Common myeloid progenitor, CD34-positive (primary cell): ENCODE measurements around the gene MREG.

ENCODE experiments used
- CTCF ChIA-PET: fragments of 350-600 bp; sonication (Branson Sonifier 250); formaldehyde crosslinking; loops from one replicate; lab custom pipeline; 2021; ENCODE audit warnings: antibody characterized with exemption; lab: Charles Lee
- POLR2A ChIA-PET: fragments of 350-600 bp; sonication (Branson Sonifier 250); formaldehyde crosslinking; loops from one replicate; lab custom pipeline; 2021; ENCODE audit warnings: antibody characterized with exemption; lab: Charles Lee
- DNase-seq, 3 donors: peaks; one replicate each; pipeline versions ENCODE4 v3.0.0 to v3.0.0-alpha.2; 2013
- H3K27ac ChIP-seq, 2 experiments: 1 replicate in 1 of 2; 2 replicates in 1 of 2; pipeline ENCODE4 v1.7.0; 2013; ENCODE audit warnings: inconsistent platforms in 2 of 2, low read length in 2 of 2, mild to moderate bottlenecking in 2 of 2, low read depth in 1 of 2, moderate library complexity in 1 of 2; ENCODE audit not compliant: severe bottlenecking in 2 of 2, insufficient read depth in 1 of 2, poor library complexity in 1 of 2
- H3K27me3 ChIP-seq, 5 experiments: replicated peaks in 2 of 5; 1 replicate in 3 of 5; 2 replicates in 2 of 5; pipeline versions ENCODE4 v1.6.1 to v1.7.0; 2013; ENCODE audit warnings: low read length in 4 of 5, mild to moderate bottlenecking in 2 of 5, moderate library complexity in 2 of 5, inconsistent platforms in 1 of 5; ENCODE audit not compliant: insufficient read depth in 5 of 5, control insufficient read depth in 4 of 5
- H3K36me3 ChIP-seq, 4 experiments: 1 replicate in 2 of 4; 2 replicates in 2 of 4; pipeline versions ENCODE4 v1.6.1 to v1.7.0; 2013; ENCODE audit warnings: low read length in 3 of 4, control low read depth in 1 of 4, mild to moderate bottlenecking in 1 of 4; ENCODE audit not compliant: control insufficient read depth in 4 of 4, insufficient read depth in 4 of 4
- H3K4me1 ChIP-seq, 4 experiments: 1 replicate in 3 of 4; 2 replicates in 1 of 4; pipeline versions ENCODE4 v1.6.1 to v1.7.1; 2013; ENCODE audit warnings: low read length in 3 of 4, mild to moderate bottlenecking in 3 of 4, control low read depth in 1 of 4, inconsistent platforms in 1 of 4, moderate library complexity in 1 of 4; ENCODE audit not compliant: control insufficient read depth in 4 of 4, insufficient read depth in 4 of 4; ENCODE audit errors: control extremely low read depth in 1 of 4
- H3K4me3 ChIP-seq, 7 experiments: 1 replicate in 4 of 7; 2 replicates in 3 of 7; pipeline versions ENCODE4 v1.5.1 to v1.7.0; 2013; ENCODE audit warnings: mild to moderate bottlenecking in 7 of 7, low read length in 6 of 7, moderate library complexity in 6 of 7, inconsistent platforms in 2 of 7, low read depth in 2 of 7, control low read depth in 1 of 7; ENCODE audit not compliant: insufficient read depth in 4 of 7, control insufficient read depth in 1 of 7; ENCODE audit errors: extremely low read depth in 1 of 7
- H3K9me3 ChIP-seq, 5 experiments: 1 replicate in 4 of 5; 2 replicates in 1 of 5; pipeline versions ENCODE4 v1.6.1 to v1.7.1; 2013; ENCODE audit warnings: low read length in 4 of 5, mild to moderate bottlenecking in 2 of 5, inconsistent platforms in 1 of 5, low read depth in 1 of 5, moderate library complexity in 1 of 5; ENCODE audit not compliant: control insufficient read depth in 4 of 5, insufficient read depth in 2 of 5; ENCODE audit errors: control extremely low read depth in 1 of 5
- WGBS: methylation state at CpG from one replicate; pipeline ENCODE4 v1.1.5; 2013; ENCODE audit not compliant: insufficient coverage; 5-methylcytosine and 5-hydroxymethylcytosine counted together

MREG gene

DNA sequence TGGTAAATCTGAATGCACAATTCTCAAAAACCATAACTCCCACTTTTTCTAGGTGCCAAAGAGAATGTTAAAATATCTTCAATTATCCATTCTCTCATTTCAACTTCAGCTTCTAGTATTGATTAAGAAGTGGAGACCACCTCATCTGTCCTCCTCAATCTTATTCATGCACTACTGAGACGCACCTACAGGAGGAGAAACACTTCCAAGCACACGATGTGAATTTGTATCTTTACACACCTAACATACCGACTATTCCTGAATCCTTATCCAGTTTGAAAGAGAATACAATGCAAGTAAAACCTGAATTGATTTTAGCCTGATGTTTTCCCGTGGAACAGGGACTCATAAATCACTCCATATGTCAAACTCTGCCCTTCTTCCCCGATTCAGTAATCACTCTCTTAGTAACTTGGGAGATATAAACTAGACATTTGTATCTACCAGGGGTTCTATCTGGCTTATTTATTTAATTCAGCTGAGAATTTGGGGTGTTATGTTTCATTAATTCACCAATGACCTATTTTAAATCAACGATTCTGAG, 101.0 kb downstream of the MREG start:
- peaks cover 0 to 5% (median 0%) of the 10 kb centered on the region in 5 experiments for H3K9me3 ChIP-seq
- peaks cover 0 to 19% (median 13%) of the 10 kb centered on the region in 4 experiments for H3K4me1 ChIP-seq
- POLR2A ChIA-PET: no interaction called here
- no peaks in the 10 kb centered on the region for H3K36me3 ChIP-seq
- 95% methylated on average over 3 of the region's 6 CpGs for WGBS
- H3K4me3 ChIP-seq: no peak overlapping the region
- CTCF ChIA-PET: interaction anchor here (1.4 kb wide), 1 partner anchor 14 kb away, joined by 5 read pairs; no protein-coding TSS in a partner anchor
- DNase-seq: no peak
- H3K27ac ChIP-seq: no peak overlapping the region
- no peaks in the 10 kb centered on the region for H3K27me3 ChIP-seq

DNA sequence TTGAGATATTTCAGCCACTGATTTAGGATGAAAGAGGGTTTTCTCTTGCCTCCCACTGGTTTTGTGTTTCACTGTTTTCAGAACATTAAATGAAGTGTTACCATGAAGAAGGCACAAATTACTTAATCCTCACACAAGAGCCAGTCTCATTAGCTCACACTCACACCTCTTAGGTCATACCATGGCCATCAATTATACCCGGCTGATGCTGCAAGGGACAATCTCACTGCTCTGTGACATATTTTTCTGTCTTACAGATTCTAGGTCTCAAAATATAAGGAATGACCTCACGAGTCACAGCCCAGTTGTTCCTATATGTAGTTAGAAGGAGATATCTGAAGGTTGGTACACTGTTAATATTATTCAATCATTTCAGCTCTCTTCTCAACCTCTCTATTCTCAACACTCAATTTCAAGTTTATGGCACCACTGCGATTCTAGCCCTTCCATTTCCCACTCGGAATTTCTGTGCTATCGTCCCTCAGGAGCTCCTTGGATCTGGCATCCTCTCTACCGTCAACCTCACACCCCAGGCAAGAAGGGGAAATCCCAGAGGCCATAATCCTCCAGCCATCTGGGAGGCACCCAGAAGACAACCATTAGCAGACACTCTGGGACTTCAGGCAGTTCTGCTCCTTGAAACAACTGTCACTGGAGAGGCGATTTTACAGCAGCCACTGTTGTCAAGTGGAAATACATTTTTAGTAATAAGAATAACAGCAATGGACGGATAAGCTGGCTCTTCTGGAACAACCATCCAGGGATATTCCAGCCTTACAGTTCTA, 101.9 kb downstream of the MREG start:
- CTCF ChIA-PET: interaction anchor here (1.4 kb wide), 1 partner anchor 13 kb away, joined by 5 read pairs; no protein-coding TSS in a partner anchor
- H3K36me3 ChIP-seq: no peaks in the 10 kb centered on the region

DNA sequence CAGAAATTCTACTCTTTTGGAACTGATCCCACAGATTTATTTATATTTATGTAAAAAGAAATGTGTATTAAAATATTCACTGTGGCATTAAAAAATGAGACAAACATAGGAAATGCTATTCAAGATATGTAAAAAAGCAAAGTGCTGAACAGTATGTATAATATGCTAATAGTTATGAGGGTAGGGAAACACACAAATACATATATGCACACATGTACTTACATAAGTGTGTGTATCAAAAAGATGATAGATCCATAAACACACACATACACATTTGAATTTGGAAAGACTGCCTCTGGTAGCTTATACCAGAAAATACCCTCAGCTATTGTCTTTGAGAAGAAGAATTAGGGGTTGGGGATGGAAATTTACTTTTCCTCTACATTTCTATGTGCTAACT, 103.2 kb downstream of the MREG start:
- no peak for DNase-seq
- peaks cover 0 to 5% (median 0%) of the 10 kb centered on the region in 5 experiments for H3K9me3 ChIP-seq
- H3K36me3 ChIP-seq: no peaks in the 10 kb centered on the region
- H3K27ac ChIP-seq: no peak overlapping the region
- ChIA-PET POLR2A (no interaction called here), CTCF (no interaction called here)
- no peaks in the 10 kb centered on the region for H3K27me3 ChIP-seq
- H3K4me3 ChIP-seq: no peak overlapping the region
- H3K4me1 ChIP-seq: peaks cover 0 to 1% (median under 1%) of the 10 kb centered on the region in 4 experiments

More for the DNA sequence above, 101.9 kb downstream of the MREG start:
- 100% methylated on average over 5 of the region's 8 CpGs for WGBS
- Histone ChIP-seq H3K9me3 (peaks cover 0 to 5% (median 0%) of the 10 kb centered on the region in 5 experiments), H3K27me3 (no peaks in the 10 kb centered on the region), H3K4me3 (no peak overlapping the region), H3K4me1 (peaks cover 0 to 13% (median 10%) of the 10 kb centered on the region in 4 experiments), H3K27ac (no peak overlapping the region)
- DNase-seq: no peak
- POLR2A ChIA-PET: no interaction called here

DNA sequence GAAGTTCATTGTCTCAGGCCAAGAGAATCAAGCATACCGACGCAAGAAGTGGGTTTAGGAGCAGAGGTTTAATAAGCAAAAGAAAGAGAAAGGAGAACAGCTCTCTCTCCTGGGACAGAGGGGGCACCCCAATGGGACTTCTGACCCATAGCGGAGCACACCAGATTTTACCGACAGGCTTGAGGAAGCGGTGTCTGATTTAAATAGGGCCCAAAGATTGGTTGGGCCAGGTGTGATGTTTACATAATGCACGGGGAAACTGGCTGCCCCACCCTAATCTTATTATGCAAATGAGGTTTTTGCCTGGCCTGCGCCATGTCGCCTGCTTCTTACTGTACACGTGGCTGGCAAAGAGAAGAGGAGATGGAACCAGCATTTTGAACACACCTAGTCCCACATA, 106.2 kb downstream of the MREG start:
- DNase-seq: no peak
- POLR2A ChIA-PET: no interaction called here
- CTCF ChIA-PET: interaction anchor here (1.5 kb wide), 1 partner anchor 23 kb away, joined by 3 read pairs; no protein-coding TSS in a partner anchor

DNA sequence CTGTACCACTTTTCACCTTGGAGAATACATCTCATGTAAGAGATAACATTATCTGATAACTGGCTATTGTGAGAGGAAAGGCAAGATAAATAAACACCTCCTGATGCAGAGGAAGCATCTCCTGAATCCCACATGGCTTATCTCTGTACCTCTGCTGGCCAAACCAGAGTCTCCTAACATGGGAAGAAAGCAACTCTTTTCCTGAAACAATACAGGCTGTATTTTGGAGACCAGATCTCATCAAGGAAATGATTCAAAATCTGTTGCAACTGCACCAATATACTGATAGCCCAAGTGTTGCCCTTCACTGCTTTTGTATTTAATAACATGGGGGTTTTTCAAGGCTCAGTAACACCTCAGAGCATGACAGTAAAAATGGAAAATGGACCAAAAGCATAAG, 106.9 kb downstream of the MREG start:
- peaks cover 0 to 1% (median 0%) of the 10 kb centered on the region in 4 experiments for H3K4me1 ChIP-seq
- H3K27me3 ChIP-seq: no peaks in the 10 kb centered on the region
- peaks cover 0 to 4% (median 0%) of the 10 kb centered on the region in 5 experiments for H3K9me3 ChIP-seq
- H3K27ac ChIP-seq: no peak overlapping the region
- DNase-seq: no peak
- no peak overlapping the region for H3K4me3 ChIP-seq
- no peaks in the 10 kb centered on the region for H3K36me3 ChIP-seq
- ChIA-PET POLR2A (no interaction called here), CTCF (interaction anchor here (1.5 kb wide), 1 partner anchor 23 kb away, joined by 3 read pairs; no protein-coding TSS in a partner anchor)

More for the DNA sequence above, 106.2 kb downstream of the MREG start:
- WGBS: 90% methylated on average over 5 of the region's 9 CpGs
- Histone ChIP-seq H3K4me3 (no peak overlapping the region), H3K27me3 (no peaks in the 10 kb centered on the region), H3K4me1 (no peaks in the 10 kb centered on the region), H3K9me3 (peaks cover 0 to 5% (median 0%) of the 10 kb centered on the region in 5 experiments), H3K36me3 (no peaks in the 10 kb centered on the region), H3K27ac (no peak overlapping the region)

DNA sequence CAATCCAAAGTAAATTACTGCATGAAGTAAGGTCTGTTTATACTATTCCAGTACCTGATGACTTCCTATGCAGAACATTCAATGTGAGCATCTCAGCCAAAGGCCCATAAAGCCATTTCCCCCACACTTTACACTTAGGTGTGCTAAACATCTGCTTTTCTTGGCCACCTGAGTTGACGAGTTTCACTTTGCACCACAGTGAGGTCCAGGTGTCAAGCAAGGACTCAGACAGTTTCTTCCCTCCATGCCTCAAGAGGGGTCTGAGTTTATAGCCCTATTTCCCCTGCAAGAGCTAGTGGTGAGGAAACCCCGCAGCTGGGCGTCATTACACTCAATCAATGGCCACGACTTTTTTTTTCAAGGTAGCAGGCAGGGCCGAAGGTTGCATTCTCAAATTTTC, 107.7 kb downstream of the MREG start:
- peaks cover 0 to 1% (median 0%) of the 10 kb centered on the region in 5 experiments for H3K9me3 ChIP-seq
- H3K4me3 ChIP-seq: no peak overlapping the region
- H3K27ac ChIP-seq: no peak overlapping the region
- WGBS: 82% methylated on average over 5 of the region's 5 CpGs
- CTCF ChIA-PET: no interaction called here
- H3K27me3 ChIP-seq: no peaks in the 10 kb centered on the region
- peaks cover 3 to 9% (median 4%) of the 10 kb centered on the region in 4 experiments for H3K4me1 ChIP-seq
- no peak for DNase-seq
- POLR2A ChIA-PET: no interaction called here
- no peaks in the 10 kb centered on the region for H3K36me3 ChIP-seq

DNA sequence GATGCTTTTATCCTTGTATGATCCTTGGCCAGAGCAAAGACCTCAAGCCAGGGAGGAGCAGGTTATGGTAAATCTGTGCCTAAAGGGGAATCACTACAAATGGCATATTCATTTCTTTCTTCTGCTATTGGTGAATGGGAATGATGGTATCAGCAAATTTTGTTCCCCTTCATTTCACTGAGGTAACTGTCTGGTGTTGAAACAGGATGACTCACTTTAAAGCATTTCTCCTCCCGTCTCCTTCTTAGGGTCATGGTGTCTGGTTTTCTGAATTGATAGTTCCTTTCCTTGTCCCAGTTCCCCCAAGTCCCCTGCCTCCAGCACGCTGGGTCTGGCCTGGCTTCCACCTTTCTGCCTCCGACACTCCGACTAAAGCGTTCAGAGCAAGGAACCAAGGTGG, 109.2 kb downstream of the MREG start:
- ChIA-PET POLR2A (no interaction called here), CTCF (interaction anchor here (1.4 kb wide), 1 partner anchor 17 kb away, joined by 4 read pairs; no protein-coding TSS in a partner anchor)
- peak in 1 of 3 donors; percentile 23 for DNase-seq
- peaks cover 7 to 23% (median 19%) of the 10 kb centered on the region in 4 experiments for H3K4me1 ChIP-seq
- H3K9me3 ChIP-seq: no peaks in the 10 kb centered on the region
- no peak overlapping the region for H3K4me3 ChIP-seq
- no peaks in the 10 kb centered on the region for H3K27me3 ChIP-seq
- no peaks in the 10 kb centered on the region for H3K36me3 ChIP-seq
- no peak overlapping the region for H3K27ac ChIP-seq
- 96% methylated on average over 4 of the region's 5 CpGs for WGBS
